HG03575 (cell line): ENCODE results near the gene RHOBTB3.

Experiments used
- ATAC-seq: cut with Tn5 transposase; IDR thresholded peaks from one replicate; pipeline ENCODE4 v1.9.1; 2021; ENCODE audit not compliant: unreplicated experiment, insufficient number of reproducible peaks, low FRiP score; ENCODE audit errors: extremely low read depth

Gene RHOBTB3

DNA sequence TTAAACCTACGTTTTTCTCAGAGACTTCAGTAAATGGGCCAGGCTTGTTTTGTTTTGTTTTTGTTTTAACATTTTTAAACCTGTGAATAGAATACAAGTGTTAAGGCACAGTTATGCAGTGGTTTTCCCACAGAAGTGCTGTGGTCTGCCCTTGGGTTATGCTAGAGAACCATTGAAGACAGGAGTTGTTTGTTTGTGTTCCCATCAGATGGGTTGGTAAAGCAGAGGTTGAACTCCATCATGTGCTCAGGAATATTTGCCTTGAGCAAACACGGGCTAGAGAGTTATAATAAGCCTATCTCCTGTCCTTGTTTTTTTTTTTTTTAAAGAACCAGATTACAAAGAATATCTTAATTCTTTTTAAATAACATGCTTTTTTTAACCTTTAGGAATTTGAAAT, 28.5 kb downstream of the RHOBTB3 start:
- no peak for ATAC-seq

DNA sequence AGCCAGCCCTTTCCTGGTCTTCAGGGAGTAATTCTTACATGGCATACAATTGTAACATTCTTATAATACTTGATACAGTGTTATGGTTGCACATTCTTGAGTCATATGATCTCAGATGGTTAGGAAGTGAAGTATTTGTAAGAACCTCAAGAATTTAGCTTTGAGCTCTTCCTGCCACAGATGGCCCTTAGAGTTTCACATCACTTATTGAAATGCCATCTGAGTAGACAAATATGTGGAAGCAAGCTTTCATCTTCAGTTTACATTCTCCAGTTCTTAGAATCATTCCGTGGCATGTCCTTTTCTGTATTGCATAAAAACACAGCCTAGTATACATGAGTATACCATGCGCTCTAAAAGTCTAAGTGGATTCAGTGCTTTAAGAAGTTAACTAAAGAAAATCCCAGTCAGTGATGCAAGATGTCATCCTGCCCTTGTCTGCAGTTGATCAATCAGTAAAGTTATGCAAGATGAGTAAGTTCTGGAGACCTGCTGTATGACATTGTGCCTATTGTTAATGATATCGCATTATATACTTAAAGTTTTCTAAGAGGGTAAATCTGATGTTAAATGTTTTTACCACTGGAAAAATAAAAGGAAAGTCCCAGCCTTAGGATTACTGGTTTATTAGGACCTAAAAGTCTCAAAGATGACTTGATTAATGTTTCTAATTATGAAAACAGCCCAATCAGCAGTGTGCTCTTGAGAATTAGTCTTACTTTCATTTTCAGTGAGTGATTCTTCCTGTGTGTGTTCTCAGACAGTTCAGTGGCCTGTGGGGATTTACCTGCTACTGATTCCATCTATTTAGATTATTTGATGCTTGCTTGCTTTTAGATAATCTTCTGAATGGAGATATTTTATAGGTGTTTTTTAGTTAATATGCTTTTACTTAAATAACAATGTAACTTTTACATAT, 29.4 kb downstream of the RHOBTB3 start:
- ATAC-seq = peak; percentile 74

DNA sequence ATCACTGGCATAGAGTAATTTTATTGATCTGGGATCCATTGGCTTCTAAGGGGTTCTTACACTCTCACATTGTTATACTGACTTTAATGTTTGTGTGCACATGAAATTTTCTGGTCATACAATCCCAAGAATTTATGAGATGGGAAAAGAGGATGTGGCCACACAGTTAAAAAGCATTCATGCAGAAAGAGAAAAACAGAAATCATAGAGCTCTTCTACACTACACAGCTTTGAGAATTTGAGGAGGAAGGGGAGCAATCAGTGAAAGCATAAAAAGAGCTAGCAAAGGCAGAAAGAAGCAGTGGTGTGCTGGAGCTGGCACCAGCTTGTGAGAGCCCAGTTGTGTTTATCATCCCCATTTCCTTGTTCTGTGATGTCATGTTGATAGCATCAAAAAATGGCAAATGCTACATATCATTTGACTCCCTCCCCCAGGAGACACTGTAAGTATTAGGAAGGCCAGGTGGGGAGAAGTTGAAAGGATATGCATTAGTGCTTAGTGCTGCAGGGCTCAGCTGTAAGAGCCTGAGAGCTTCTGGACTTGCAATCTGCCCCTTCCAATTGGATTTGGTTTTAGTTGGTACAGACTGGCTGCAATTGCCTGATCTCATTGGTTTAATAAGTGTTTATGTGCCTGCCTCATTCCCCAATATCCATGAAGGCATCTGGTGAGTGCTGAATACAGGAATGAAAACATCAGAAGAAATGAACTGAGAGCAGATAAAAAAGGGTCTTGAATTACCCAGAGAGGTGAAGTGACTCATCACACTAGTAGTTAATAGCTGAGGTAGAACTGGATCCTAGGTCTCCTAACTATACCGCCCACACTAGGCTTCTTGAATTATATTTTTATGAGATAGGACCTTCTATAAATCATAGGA, 30.9 kb downstream of the RHOBTB3 start:
- no peak for ATAC-seq

DNA sequence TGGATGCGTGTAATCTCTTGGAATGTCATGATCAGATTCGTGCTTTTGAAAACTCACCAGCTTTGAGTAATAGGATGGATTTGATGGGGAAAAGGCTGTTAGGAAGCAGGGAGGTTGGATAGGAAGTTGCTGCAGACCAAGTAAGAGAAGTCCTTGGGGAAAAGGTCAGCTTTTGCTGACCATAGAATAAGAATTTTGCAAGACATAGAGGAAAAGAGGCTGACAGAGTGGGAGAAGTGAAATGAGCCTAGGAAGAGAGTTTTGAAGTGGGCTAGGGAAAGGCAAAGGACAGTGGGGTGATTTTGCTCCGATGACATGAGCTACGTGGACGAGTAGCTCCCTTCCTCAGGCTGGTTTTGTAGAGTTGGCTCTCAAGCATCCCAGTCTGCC, 31.5 kb downstream of the RHOBTB3 start:
- no peak for ATAC-seq

DNA sequence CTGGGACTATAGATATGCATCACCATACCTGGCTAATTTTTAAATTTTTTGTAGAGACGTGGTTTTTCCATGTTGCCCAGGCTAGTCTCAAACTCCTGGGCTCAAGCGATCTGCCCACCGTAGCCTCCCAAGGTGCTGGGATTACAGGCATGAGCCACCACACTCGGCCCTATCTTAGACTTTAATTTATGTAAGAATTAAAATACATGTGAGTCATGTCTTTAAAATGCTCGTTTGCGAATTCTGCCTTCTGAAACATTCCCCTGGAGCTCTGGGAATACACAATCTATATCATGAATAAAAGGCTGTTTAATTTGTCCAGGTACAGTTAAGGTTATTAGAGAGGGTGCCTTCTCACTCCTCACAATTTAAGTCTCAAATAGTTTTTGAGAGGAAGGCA, 32.8 kb downstream of the RHOBTB3 start:
- no peak for ATAC-seq

DNA sequence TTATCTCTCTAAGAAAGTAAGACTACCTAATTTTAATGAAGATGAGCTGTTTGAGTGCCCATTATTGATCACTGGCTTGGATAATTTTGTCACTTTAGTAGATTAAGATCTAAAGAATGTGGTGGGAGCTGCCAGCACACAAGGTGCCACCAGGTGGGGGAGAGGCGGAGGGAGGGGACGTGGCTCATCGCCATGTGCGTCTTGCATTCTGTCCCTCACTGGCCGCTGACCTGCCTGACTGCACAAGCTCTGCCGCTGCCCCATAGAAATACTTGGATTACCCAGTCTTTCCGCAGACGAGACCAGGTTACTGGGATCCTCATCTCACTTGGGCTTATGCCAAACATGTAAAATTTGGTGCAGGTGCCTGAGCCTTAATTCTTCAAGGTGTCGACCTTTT, 37.6 kb downstream of the RHOBTB3 start:
- no peak for ATAC-seq

DNA sequence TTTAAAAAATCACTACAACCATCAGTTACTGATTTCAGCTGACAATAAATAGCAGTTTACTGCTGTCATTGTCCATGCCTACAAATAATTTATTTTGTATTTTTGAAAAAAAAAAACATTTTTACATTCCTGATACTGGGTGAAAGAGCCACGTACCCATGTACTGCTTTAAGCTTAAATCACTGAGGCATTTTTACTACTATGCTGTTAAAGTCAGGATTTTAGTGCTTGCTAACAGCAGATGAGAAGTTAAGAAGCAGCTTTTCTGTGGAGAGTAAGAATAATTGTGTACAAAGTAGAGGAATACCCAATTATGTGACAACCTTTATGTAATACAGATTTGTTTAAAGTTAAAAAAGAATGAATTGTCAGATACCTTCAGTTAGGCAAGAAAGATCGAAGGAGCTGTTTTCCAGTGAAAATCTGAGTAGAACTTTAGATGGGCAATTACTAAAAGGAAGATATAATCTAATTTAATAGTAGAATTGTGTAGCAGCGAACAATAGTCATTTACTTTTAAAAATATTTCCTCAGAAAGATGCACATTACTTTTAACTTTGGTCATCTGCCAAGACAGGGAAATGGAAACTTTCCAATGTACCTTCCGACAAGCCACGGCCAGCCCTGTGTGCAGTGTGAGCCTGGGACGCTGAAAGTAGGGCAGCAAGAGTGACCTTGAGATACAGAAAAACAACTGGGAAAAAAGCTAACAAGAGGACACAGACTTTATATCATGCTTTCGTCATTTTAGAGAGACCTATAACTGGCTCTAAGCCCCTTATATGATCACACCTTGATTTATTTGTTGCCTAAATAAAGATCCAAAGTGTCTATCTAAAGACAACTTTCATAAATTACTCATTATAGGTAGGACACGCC, 39.9 kb downstream of the RHOBTB3 start:
- ATAC-seq = no peak

DNA sequence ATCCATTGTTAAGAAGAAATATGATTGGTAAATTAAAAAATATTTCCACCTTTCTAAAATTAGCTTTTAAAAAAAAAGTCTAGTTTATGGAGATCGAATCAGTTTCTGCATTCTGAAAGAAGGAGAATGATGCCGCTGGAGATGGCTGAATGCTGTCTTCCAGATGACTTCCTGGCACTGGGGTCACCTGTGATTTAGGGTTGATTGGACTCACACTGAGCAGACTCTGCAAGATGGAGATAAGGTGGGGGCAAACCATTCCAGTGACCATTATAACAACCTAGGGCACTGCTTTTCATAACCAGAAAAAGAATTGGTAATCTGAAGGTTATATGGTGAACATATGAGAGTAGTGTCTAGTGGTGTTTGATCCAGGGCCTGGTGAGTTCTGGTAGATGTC, 40.8 kb downstream of the RHOBTB3 start:
- ATAC-seq = no peak

DNA sequence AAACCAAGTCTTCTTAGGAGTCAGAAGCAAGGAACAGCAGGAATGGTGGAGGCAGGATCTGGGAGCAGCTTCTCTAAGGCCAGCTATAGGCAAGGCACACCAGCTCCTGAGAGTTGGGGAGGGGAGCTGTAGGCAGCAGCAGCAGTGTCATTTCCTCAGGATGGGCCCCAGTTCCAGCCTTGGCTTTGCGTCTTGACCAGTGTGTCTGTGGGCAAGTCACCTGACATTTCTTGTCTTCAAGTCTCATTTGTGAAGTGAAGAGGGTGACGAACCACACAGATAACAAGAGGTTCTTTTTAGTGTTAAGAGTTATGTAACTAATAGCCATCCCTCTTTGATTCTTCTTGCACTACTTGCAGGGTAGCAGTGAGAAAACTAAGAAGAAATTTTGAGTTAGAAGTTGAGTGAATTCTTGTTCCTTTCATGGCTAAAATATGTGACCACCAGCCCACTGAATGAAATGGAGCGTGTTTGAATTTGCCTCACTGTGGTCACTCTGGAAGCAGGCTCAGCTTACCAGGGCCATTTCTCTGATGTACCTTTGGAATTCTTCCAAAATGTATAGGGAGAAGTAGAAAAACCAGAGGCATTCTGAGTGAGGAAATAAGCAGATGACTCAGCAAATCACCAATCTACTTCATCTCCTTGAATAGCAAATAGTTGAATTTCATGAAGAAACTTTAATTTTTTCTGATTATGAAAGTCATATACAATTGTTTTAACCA, 42.4 kb downstream of the RHOBTB3 start:
- no peak for ATAC-seq

DNA sequence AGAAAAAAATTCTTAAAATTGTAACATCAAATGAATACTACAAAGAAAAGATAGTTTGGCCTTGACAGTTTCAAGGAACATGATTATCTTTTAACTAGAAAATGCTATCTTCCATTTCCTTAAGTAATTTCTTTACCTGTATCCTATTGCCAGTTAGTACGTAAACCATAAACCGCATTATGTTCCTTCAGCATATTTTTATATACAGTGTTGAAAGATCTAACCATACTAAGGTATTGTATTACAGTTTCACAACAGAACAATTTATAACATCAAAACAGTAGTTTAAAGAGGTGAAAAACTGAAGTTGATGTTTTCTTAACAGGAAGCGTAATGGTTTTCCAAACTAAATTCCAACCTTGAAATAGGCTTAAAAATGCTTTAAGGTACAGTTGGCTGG, 46.3 kb downstream of the RHOBTB3 start:
- ATAC-seq = no peak

DNA sequence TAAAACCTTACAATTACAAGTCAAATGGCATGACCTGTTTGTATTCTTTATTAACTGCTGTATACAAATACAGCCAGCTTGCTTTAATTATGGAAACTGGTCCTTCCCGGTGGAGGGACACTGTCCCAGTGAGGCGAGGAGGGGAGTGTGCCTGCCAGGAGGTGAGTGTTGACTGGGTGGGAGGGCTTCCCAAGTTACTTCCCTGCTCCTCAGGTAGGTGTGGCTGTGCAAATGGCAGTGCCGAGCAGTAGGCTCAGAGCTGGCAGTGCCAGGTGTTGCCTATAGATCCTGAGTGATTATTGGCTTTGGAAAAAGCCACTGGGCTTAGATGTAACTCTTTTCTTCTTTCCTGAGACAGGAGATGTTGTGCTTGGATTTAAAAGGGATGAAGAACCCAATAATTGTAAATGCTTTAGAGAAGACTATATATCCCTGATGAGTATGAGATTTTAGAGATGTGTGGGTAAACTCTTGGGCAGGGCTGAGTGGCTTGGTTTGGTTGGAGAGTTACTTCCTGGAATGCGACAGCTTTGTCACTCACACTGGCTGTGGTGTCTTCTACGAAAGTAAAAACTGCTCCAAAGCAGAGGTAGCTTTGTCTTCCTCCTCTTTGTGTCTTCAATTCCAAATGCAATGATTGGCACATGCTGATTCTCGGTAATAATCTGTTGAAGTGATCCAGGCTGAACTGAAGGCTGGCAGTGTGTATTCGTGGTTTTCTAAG, 47.7 kb downstream of the RHOBTB3 start:
- no peak for ATAC-seq

DNA sequence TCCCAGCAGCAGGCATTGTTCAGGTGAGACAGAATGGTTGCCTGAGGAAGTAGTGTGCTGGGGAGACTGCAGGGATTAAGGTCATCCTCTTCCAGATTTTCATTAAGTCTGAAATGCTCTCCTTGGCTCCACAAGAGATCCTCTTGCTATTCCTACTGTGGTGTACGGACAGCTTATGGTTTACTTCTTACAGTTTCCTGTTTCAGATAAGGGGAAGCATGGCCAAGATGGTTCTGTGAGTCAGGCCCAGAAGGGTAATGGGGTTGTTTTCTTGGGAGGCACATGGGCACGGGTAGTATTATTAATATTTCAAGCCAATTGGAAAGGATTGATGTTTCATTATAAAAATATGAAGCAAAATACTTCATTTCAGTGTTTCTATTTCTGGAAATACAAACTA, 48.5 kb downstream of the RHOBTB3 start:
- ATAC-seq = no peak

DNA sequence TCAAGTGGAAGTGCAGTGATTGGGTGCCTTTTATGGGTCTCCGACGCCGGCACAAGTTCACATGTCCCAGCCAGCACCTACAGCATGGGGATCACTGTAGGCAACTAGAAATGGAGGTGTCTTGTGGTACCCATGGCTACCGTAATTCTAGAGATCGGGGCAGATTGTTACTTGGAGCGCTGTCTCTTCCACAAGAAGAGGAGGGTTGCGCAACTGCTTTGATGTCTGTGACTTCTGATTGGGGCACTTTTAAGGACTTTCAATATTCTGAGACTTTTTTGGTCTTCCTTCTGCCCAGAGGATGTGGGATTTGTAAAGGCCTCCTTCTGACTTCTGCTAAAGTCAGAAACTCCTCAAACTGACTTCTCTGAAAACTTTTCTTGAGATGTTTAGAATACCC, 49.5 kb downstream of the RHOBTB3 start:
- ATAC-seq = no peak

DNA sequence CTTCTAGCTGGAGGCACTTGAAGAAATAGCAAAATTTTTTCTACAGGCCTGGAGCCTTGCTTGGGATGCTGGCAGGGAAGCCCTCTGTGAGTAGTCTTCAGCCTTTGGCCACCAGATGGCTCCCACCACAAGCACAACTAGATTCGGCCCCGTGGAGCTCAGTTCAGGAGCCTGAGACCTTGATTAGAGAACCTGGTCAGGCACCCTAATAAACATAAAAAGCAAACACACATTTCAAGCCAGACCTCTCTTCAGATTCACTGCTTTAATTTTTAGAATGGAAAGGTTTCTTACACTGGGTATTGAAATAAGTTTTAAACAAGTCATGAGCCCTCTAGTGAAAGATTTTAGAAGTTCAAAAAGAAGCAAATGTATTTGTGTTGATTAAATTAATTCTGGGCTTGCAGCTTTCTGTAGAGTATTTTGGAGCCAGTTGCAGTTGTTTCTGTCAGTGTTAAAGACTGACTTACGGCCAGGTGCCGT, 50.0 kb downstream of the RHOBTB3 start:
- peak; percentile 54 for ATAC-seq

DNA sequence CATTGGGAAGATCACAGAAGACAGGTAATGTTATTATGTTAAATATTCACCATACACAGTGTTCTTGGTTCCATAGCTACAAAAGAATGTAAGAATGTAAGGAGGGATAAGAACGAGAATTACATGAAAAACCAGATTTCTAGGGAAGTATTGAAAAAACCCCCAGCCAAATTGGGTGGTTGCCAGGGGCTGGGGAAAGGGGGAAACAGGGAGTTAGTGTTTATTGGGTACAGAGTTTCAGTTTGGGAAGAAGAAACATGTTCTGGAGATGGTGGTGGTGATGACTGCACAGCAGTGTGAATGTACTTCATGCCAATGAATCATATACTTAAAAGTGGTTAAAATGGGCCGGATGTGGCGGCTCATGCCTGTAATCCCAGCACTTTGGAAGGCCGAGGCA, 51.0 kb downstream of the RHOBTB3 start:
- no peak for ATAC-seq

DNA sequence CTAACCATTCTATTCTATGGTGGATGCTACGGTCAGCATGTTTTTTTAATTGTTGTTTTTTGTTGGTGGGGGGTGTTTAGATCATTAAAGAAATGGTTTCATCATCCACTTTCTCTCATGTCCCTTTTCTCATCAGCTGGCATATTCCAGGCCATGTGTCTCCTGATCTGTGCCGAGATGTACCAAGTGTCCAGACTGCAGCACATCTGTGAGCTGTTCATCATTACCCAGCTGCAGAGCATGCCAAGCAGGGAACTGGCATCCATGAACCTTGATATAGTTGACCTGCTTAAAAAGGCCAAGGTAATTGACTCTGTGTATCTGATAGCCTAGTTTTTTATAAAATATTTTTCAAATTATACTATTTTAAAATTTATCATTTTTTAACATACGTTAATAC, 52.5 kb downstream of the RHOBTB3 start:
- ATAC-seq = no peak

DNA sequence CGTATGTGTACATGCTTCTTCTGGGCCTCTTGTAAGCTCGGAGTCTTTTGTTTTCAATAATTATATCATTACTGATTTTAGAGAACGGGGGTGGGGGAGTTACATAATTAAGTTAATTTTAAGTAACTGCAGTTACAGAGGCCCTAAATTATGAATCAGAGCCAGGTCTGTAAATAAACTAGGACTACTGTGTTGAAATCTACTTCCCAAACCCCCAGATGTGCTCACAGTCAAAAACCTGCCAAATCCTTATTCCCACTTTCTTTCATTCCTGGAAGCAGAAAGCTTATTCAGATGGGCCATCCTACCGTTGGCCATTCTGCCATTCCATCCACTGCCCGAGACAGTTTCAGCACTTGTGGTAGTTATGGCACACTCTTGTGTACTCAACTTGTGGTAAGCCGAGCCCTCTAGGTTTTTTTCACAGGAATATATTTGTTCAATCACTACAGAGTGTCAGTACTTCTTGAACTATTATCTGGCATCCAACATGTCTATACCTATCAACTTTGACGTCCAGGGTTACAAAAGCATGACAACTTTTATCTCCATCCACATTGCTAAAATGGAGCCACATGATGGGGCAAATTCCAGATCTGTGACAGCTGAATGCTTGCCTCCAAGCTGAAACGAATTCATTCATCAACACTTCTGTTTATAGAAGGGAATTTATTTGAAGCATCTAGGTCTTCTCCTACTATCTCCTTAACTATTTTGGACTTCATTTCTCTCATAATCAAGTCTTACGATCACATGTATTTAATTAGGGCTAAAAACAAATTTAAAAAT, 53.6 kb downstream of the RHOBTB3 start:
- no peak for ATAC-seq
